ENCODE measurements around the gene ZMAT5. TPM values are rescaled to one million over a fixed set of nuclear protein-coding genes. Genes with fewer than 3 reads are reported as not detected.

ZMAT5 gene
- total RNA-seq, 1 donor from 2014 or later, result 18.8 TPM

- peaks cover 2% of the 10 kb centered on the region for H3K36me3 Mint-ChIP-seq (ENCODE audit: low read depth)
- no peak for DNase-seq (ENCODE audit: low spot score)
- H3K9me3 Mint-ChIP-seq (ENCODE audit: low read depth), result no peaks in the 10 kb centered on the region
- H3K4me1 Mint-ChIP-seq (ENCODE audit: low read depth), result no peaks in the 10 kb centered on the region
- H3K4me3 Mint-ChIP-seq (ENCODE audit: unreplicated experiment), result no peak overlapping the region
- H3K27me3 Mint-ChIP-seq (ENCODE audit: low read depth), result peaks cover 9% of the 10 kb centered on the region
- TF ChIP-seq CTCF (IDR thresholded peaks at IDR 0.05), result no peak
- no peak overlapping the region for H3K27ac Mint-ChIP-seq (ENCODE audit: unreplicated experiment)
These were observed 40.7 kb downstream of the ZMAT5 start for GRCh38 chr22:29726106-29726505.

DNA sequence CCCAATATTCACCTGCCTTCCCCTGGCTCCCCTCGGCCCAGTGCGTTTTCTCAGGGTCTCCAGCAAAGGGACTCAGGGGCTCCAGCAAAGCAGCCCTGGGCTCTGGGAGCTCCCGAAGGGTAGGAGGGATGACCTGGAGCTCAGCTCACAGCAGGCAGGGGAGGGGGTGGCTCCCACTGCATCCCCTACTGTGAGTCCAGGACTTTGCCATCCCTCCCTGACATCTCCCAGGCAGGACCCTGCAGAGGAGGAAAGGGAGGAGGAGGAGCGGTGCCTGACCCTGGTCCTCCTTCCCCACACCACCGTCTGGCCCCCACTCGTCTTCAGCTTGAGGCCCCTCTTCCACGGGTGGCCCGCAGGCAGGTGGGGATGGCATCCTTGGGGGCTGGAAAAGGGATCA lies 42.0 kb downstream of the ZMAT5 start:
- Mint-ChIP-seq H3K27ac (ENCODE audit: unreplicated experiment) (no peak overlapping the region), H3K4me1 (ENCODE audit: low read depth) (no peaks in the 10 kb centered on the region), H3K27me3 (ENCODE audit: low read depth) (peaks cover 9% of the 10 kb centered on the region), H3K4me3 (ENCODE audit: unreplicated experiment) (no peak overlapping the region), H3K9me3 (ENCODE audit: low read depth) (no peaks in the 10 kb centered on the region), H3K36me3 (ENCODE audit: low read depth) (no peaks in the 10 kb centered on the region)
- TF ChIP-seq CTCF (IDR thresholded peaks at IDR 0.05), result no peak
- no peak for DNase-seq (ENCODE audit: low spot score)

DNA sequence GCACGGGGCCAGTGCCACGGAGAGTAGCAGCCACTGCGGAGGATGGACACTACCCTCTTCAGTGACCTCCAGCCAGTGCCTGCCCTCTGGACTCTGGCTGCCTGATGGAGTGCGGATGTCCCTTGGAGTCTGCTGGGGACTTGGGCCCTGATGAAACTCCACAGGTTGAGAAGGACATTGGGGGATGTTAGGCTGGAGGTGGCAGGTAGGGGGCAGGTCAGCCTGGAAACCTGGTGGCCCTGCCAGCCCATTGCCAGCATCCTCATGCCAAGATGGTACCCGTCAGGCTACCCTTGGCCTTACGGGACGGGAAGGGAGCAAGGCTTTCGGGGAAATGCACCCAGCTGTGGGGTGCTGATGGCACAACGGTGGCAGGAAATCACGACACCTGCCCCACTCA lies 43.0 kb downstream of the ZMAT5 start:
- Mint-ChIP-seq H3K27ac (ENCODE audit: unreplicated experiment) (no peak overlapping the region), H3K36me3 (ENCODE audit: low read depth) (no peaks in the 10 kb centered on the region), H3K4me1 (ENCODE audit: low read depth) (no peaks in the 10 kb centered on the region), H3K9me3 (ENCODE audit: low read depth) (no peaks in the 10 kb centered on the region), H3K4me3 (ENCODE audit: unreplicated experiment) (no peak overlapping the region), H3K27me3 (ENCODE audit: low read depth) (peaks cover 18% of the 10 kb centered on the region)
- peak; percentile 28 for TF ChIP-seq CTCF (IDR thresholded peaks at IDR 0.05)
- no peak for DNase-seq (ENCODE audit: low spot score)

DNA sequence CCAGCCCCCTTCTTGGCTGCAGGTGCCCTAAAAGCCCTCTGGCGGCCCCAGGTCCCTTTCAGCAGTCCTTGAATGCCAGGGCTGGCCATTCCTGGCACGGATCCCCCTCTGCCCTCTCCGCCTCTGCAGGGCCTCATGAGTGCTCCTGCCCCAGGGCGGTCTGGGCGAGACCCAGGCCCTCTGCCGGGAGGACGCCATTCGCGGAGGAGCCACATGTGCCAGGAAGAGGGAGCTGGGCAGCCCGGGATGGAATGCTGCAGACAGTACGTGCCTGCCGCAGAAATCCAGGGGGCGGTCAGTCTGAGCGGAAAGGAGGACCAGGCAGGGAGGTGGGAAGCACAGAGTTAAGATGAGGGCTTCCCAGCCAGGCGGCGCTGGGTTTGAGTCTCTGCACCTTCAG lies 44.2 kb downstream of the ZMAT5 start:
- no peak for TF ChIP-seq CTCF (IDR thresholded peaks at IDR 0.05)
- H3K4me1 Mint-ChIP-seq (ENCODE audit: low read depth), result no peaks in the 10 kb centered on the region
- no peak overlapping the region for H3K27ac Mint-ChIP-seq (ENCODE audit: unreplicated experiment)
- H3K36me3 Mint-ChIP-seq (ENCODE audit: low read depth), result no peaks in the 10 kb centered on the region
- H3K4me3 Mint-ChIP-seq (ENCODE audit: unreplicated experiment), result no peak overlapping the region
- DNase-seq (ENCODE audit: low spot score), result no peak
- no peaks in the 10 kb centered on the region for H3K9me3 Mint-ChIP-seq (ENCODE audit: low read depth)
- H3K27me3 Mint-ChIP-seq (ENCODE audit: low read depth), result peaks cover 26% of the 10 kb centered on the region

DNA sequence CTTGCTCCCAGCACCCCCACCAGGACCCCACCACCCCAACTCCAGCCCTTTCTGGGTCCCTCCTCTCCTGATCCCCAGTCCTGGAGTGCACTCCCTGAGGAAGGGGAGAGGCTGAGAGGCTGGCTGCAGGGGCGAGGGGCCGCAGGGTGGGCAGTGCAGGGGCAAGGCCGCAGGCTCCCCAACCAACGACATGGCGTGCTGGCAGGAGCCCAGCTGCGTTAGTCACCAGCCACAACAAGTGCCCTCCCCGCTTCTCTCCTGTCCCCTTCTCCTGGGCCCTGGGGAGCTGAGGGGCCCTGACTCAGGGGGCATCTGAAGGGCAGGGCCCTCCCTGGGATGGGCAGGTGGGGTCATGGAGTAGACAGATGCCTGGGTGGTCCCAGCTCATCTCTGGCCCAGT lies 44.7 kb downstream of the ZMAT5 start:
- Mint-ChIP-seq H3K4me3 (ENCODE audit: unreplicated experiment) (no peak overlapping the region), H3K36me3 (ENCODE audit: low read depth) (no peaks in the 10 kb centered on the region), H3K9me3 (ENCODE audit: low read depth) (no peaks in the 10 kb centered on the region), H3K4me1 (ENCODE audit: low read depth) (no peaks in the 10 kb centered on the region), H3K27me3 (ENCODE audit: low read depth) (peaks cover 26% of the 10 kb centered on the region), H3K27ac (ENCODE audit: unreplicated experiment) (no peak overlapping the region)
- no peak for TF ChIP-seq CTCF (IDR thresholded peaks at IDR 0.05)
- DNase-seq (ENCODE audit: low spot score), result no peak
